Fibroblast of lung (primary cell): ENCODE results near the gene GNLY.

Source experiments
- EZH2 ChIP-seq: IDR thresholded peaks from 2 replicates; pipeline ENCODE4 v1.5.1; 2012; ENCODE audit warnings: low read length, control low read depth, mild to moderate bottlenecking; ENCODE audit errors: missing control alignments
- TF ChIP-seq, protein P1 (sequence below), 2 donors: IDR thresholded peaks in 1 of 2; conservative IDR thresholded peaks in 1 of 2; 1 replicate in 1 of 2; 2 replicates in 1 of 2; pipeline ENCODE4 v1.5.1; 2011 to 2012; ENCODE audit warnings: low read length in 2 of 2, control low read depth in 1 of 2, inconsistent platforms in 1 of 2, low read depth in 1 of 2, mild to moderate bottlenecking in 1 of 2

DNA sequence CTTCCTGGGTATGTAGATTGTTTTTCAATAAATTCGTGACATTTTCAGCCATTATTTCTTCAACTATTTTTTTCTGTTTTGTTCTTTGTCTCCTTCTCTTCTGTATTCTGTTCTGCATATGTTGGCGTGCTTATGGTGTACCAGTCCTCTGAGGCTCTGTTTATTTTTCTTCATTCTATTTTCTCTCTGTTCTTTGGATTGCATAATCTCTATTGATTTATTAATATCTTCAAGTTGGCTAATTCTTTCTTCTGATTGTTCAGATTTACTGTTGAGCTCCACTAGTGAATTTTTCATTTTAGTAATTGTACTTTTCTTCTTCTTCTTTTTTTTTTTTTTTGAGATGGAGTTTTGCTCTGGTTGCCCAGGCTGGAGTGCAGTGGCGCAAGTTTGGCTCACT, 9.9 kb downstream of the GNLY start:
- TF ChIP-seq, protein P1, sequence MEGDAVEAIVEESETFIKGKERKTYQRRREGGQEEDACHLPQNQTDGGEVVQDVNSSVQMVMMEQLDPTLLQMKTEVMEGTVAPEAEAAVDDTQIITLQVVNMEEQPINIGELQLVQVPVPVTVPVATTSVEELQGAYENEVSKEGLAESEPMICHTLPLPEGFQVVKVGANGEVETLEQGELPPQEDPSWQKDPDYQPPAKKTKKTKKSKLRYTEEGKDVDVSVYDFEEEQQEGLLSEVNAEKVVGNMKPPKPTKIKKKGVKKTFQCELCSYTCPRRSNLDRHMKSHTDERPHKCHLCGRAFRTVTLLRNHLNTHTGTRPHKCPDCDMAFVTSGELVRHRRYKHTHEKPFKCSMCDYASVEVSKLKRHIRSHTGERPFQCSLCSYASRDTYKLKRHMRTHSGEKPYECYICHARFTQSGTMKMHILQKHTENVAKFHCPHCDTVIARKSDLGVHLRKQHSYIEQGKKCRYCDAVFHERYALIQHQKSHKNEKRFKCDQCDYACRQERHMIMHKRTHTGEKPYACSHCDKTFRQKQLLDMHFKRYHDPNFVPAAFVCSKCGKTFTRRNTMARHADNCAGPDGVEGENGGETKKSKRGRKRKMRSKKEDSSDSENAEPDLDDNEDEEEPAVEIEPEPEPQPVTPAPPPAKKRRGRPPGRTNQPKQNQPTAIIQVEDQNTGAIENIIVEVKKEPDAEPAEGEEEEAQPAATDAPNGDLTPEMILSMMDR (conservative IDR thresholded peaks at IDR 0.05 in 1 of 2, IDR thresholded peaks at IDR 0.05 in 1 of 2; ENCODE audit: low read depth in 1 of 2, low read length in 2 of 2), result no peak
- TF ChIP-seq EZH2, result no peak
